ENCODE measurements around the gene SORCS2. TPM values are rescaled to one million over a fixed set of nuclear protein-coding genes. Genes with fewer than 3 reads are reported as not detected.

The SORCS2 gene
- total RNA-seq, 1 donor from 2014 or later: 3.0 TPM

DNA sequence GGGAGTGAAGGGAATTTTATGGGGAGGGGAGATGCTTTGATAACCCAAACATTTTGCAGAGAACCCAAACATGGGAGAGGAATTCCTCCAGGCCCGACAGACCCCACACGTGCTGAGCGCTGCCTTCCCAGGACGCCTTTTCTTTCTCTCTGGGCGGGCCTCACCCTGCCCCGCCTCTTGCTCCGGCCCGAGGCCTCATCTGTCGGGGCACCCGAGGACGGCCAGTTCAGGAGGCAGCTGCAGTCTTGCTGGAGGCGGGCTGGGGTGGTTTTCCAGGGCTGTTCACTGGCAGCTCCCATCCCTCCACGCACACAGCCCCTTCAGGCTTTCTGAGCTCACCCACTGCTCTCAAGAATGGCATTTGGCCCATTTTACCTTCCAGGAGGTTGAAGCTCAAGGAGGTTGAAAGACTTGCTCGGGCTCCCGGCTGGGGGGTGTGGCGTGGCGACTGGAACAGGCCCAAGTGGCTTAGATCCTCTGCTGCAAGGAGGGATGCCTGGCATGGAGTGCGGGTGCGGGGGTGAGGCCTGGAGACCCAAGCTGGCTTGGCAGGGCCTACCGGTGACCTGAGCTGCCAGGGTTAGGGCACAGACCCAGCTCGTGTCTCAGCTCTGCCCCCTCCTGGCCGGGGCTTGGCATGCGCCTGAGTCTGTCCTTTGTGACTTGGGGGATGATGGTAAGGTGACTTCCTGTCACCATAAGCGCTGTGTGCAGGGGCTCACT lies 143.2 kb downstream of the SORCS2 start:
- DNase-seq (ENCODE audit: extremely low spot score, unreplicated experiment): no peak
- Mint-ChIP-seq H3K4me1 (ENCODE audit: unreplicated experiment) (peaks cover 48% of the 10 kb centered on the region), H3K27me3 (ENCODE audit: unreplicated experiment) (no peaks in the 10 kb centered on the region), H3K36me3 (ENCODE audit: unreplicated experiment) (no peaks in the 10 kb centered on the region), H3K4me3 (ENCODE audit: unreplicated experiment) (no peak overlapping the region), H3K27ac (ENCODE audit: unreplicated experiment) (peak overlapping the region; percentile 19), H3K9me3 (ENCODE audit: unreplicated experiment) (no peaks in the 10 kb centered on the region)
- TF ChIP-seq, protein P1, sequence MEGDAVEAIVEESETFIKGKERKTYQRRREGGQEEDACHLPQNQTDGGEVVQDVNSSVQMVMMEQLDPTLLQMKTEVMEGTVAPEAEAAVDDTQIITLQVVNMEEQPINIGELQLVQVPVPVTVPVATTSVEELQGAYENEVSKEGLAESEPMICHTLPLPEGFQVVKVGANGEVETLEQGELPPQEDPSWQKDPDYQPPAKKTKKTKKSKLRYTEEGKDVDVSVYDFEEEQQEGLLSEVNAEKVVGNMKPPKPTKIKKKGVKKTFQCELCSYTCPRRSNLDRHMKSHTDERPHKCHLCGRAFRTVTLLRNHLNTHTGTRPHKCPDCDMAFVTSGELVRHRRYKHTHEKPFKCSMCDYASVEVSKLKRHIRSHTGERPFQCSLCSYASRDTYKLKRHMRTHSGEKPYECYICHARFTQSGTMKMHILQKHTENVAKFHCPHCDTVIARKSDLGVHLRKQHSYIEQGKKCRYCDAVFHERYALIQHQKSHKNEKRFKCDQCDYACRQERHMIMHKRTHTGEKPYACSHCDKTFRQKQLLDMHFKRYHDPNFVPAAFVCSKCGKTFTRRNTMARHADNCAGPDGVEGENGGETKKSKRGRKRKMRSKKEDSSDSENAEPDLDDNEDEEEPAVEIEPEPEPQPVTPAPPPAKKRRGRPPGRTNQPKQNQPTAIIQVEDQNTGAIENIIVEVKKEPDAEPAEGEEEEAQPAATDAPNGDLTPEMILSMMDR (IDR thresholded peaks at IDR 0.05): peak; percentile 67

DNA sequence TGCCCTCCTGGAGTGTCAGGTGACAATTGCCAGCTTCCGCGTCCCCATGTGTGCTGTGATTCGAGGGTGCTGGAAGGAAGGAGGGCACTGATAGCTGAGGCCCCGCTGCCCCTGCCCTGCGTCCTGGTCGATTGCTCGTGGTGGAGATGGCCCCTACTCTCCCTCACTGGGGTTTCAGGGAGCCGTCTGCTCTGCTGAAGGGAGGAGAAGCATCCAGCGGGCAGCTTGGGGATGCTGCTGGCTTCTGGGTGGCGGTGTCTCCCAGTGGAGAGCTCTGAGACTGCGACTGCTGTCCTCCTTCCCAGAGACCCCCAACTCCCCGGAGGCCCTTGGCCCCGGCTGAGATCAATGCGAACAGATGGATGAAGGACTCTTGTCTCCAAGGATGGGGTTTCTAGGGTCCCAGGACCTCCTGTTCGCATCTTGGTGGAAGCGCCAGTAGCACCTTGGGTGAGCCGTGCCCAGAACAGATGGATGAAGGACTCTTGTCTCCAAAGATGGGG lies 143.8 kb downstream of the SORCS2 start:
- no peak overlapping the region for H3K4me3 Mint-ChIP-seq (ENCODE audit: unreplicated experiment)
- no peak for DNase-seq (ENCODE audit: extremely low spot score, unreplicated experiment)
- TF ChIP-seq, protein P1 (IDR thresholded peaks at IDR 0.05): no peak
- H3K9me3 Mint-ChIP-seq (ENCODE audit: unreplicated experiment): no peaks in the 10 kb centered on the region
- H3K27ac Mint-ChIP-seq (ENCODE audit: unreplicated experiment): no peak overlapping the region
- H3K27me3 Mint-ChIP-seq (ENCODE audit: unreplicated experiment): no peaks in the 10 kb centered on the region
- no peaks in the 10 kb centered on the region for H3K36me3 Mint-ChIP-seq (ENCODE audit: unreplicated experiment)
- H3K4me1 Mint-ChIP-seq (ENCODE audit: unreplicated experiment): peaks cover 47% of the 10 kb centered on the region

DNA sequence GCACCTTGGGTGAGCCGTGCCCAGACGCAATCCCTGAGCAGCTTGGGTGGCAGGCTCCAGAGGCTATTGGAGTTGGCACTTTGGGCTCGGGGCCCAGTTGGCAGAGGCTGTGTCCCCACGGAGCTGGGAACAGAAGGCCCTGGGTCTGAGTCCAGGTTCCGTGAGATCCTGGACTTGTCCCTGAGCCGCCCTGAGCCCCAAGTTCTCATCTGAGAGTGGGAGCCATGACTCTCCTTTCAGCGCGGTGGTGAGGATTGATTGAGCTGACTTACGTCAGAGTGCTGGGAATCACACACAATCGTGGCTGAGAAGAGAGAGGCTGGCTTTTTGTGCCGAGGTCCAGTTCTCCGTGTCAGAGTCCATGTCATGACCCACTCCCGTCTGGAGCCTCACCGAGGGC lies 144.4 kb downstream of the SORCS2 start:
- DNase-seq (ENCODE audit: extremely low spot score, unreplicated experiment): no peak
- Mint-ChIP-seq H3K9me3 (ENCODE audit: unreplicated experiment) (no peaks in the 10 kb centered on the region), H3K27me3 (ENCODE audit: unreplicated experiment) (no peaks in the 10 kb centered on the region), H3K27ac (ENCODE audit: unreplicated experiment) (no peak overlapping the region), H3K4me1 (ENCODE audit: unreplicated experiment) (peaks cover 41% of the 10 kb centered on the region), H3K4me3 (ENCODE audit: unreplicated experiment) (no peak overlapping the region), H3K36me3 (ENCODE audit: unreplicated experiment) (no peaks in the 10 kb centered on the region)
- TF ChIP-seq, protein P1 (IDR thresholded peaks at IDR 0.05): no peak

DNA sequence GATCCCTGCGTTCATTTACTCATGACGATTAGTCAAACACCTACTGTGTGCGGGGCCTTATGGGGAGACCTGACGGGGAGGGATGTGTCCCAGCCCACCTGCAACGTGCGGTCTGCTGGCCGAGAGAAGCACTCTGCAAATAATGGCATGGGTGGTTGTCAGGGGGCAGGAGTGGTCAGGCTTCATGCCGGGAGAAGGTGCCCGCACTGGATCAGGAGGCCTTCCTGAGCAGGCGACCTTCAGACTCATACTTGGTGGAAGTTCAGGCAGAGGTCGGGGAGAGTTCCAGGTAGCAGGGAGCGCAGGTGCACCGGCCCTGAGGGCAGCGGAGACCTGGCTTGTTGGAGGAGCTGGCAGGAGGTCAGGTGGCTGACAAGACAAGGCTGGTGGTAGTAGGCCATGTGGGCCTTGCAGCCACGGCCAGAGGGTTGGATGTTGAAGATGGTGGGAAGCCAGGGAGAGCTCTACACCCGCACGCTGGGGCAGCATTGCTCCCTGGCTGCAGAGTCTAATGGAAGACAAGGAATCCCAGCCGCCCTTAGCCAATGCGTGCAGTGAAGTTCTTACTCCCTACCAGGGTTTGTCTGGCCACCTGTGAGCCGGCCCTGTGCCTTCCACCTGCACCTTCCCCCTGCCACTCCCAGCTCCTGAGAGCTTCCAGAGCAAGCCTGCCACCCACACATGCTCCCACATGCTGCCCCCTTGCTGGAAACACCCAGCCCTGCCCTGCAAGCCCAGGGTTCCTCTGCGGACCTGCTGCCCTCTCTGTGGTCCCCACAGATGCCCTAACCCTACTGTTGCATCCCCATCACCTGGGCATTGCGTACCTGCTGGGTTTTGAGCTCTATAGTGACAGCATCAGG lies 145.1 kb downstream of the SORCS2 start:
- TF ChIP-seq, protein P1 (IDR thresholded peaks at IDR 0.05): no peak
- H3K9me3 Mint-ChIP-seq (ENCODE audit: unreplicated experiment): no peaks in the 10 kb centered on the region
- no peaks in the 10 kb centered on the region for H3K27me3 Mint-ChIP-seq (ENCODE audit: unreplicated experiment)
- H3K4me1 Mint-ChIP-seq (ENCODE audit: unreplicated experiment): peaks cover 34% of the 10 kb centered on the region
- no peak overlapping the region for H3K27ac Mint-ChIP-seq (ENCODE audit: unreplicated experiment)
- no peak overlapping the region for H3K4me3 Mint-ChIP-seq (ENCODE audit: unreplicated experiment)
- DNase-seq (ENCODE audit: extremely low spot score, unreplicated experiment): no peak
- H3K36me3 Mint-ChIP-seq (ENCODE audit: unreplicated experiment): no peaks in the 10 kb centered on the region

DNA sequence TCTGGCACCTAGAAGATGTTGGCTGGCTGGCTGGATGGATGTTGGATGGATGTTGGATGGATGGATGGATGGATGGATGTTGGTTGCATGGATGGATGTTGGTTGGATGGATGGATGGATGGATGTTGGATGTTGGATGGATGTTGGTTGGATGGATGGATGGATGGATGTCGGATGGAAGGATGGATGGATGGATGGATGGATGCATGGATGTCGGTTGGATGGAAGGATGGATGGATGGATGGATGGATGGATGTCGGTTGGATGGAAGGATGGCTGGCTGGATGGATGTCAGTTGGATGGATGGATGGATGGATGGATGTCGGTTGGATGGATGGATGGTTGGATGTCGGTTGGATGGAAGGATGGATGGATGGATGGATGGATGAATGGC lies 145.7 kb downstream of the SORCS2 start:
- Mint-ChIP-seq H3K27ac (ENCODE audit: unreplicated experiment) (no peak overlapping the region), H3K36me3 (ENCODE audit: unreplicated experiment) (no peaks in the 10 kb centered on the region), H3K9me3 (ENCODE audit: unreplicated experiment) (no peaks in the 10 kb centered on the region), H3K4me3 (ENCODE audit: unreplicated experiment) (no peak overlapping the region), H3K27me3 (ENCODE audit: unreplicated experiment) (no peaks in the 10 kb centered on the region), H3K4me1 (ENCODE audit: unreplicated experiment) (peaks cover 28% of the 10 kb centered on the region)
- TF ChIP-seq, protein P1 (IDR thresholded peaks at IDR 0.05): no peak
- DNase-seq (ENCODE audit: extremely low spot score, unreplicated experiment): no peak
